HEK293 (cell line): ENCODE results near the gene ZNF480.

Experiments
- BCL6B ChIP-seq: fragments of 450-650 bp; formaldehyde crosslinking; IDR thresholded peaks from 2 replicates; pipeline ENCODE4 v1.5.1; 2017; ENCODE audit warnings: missing biosample characterization, missing genetic modification characterization
- KLF17 ChIP-seq: fragments of 450-650 bp; formaldehyde crosslinking; IDR thresholded peaks from 2 replicates; pipeline ENCODE4 v1.5.1; 2016; ENCODE audit warnings: missing biosample characterization, missing genetic modification characterization
- PRDM10 ChIP-seq: fragments of 450-650 bp; formaldehyde crosslinking; IDR thresholded peaks from 2 replicates; pipeline ENCODE4 v1.5.1; 2016; ENCODE audit warnings: missing biosample characterization, missing genetic modification characterization
- REST ChIP-seq: fragments of 450-650 bp; formaldehyde crosslinking; IDR thresholded peaks from 2 replicates; pipeline ENCODE4 v1.5.1; 2016; ENCODE audit warnings: missing biosample characterization, missing genetic modification characterization
- ZBTB10 ChIP-seq: fragments of 450-650 bp; formaldehyde crosslinking; IDR thresholded peaks from 2 replicates; pipeline ENCODE4 v1.5.1; 2016; ENCODE audit warnings: missing biosample characterization, missing genetic modification characterization
- ZBTB17 ChIP-seq: fragments of 450-650 bp; formaldehyde crosslinking; IDR thresholded peaks from 2 replicates; pipeline ENCODE4 v1.5.1; 2016; ENCODE audit warnings: missing biosample characterization, missing genetic modification characterization
- ZBTB7A ChIP-seq: fragments of 450-650 bp; formaldehyde crosslinking; IDR thresholded peaks from 2 replicates; pipeline ENCODE4 v1.5.1; 2016; ENCODE audit warnings: low read depth, missing biosample characterization, missing genetic modification characterization
- ZFP37 ChIP-seq: fragments of 450-650 bp; formaldehyde crosslinking; IDR thresholded peaks from 2 replicates; pipeline ENCODE4 v1.5.1; 2016; ENCODE audit warnings: missing biosample characterization, missing genetic modification characterization
- ZNF114 ChIP-seq: fragments of 450-650 bp; formaldehyde crosslinking; IDR thresholded peaks from 2 replicates; pipeline ENCODE4 v1.5.0; 2017; ENCODE audit warnings: missing biosample characterization, missing genetic modification characterization
- ZNF121 ChIP-seq: fragments of 450-650 bp; formaldehyde crosslinking; IDR thresholded peaks from 2 replicates; pipeline ENCODE4 v1.5.1; 2016; ENCODE audit warnings: missing biosample characterization, missing genetic modification characterization
- ZNF138 ChIP-seq: fragments of 450-650 bp; formaldehyde crosslinking; IDR thresholded peaks from 2 replicates; pipeline ENCODE4 v1.5.1; 2016; ENCODE audit warnings: missing biosample characterization, missing genetic modification characterization, borderline replicate concordance
- ZNF16 ChIP-seq: fragments of 450-650 bp; formaldehyde crosslinking; IDR thresholded peaks from 2 replicates; pipeline ENCODE4 v1.5.1; 2016; ENCODE audit warnings: low read depth, missing biosample characterization, missing genetic modification characterization
- ZNF214 ChIP-seq: fragments of 450-650 bp; formaldehyde crosslinking; IDR thresholded peaks from 2 replicates; pipeline ENCODE4 v1.5.1; 2017; ENCODE audit warnings: missing biosample characterization, mild to moderate bottlenecking, missing genetic modification characterization, borderline replicate concordance
- ZNF221 ChIP-seq: fragments of 450-650 bp; formaldehyde crosslinking; IDR thresholded peaks from 2 replicates; pipeline ENCODE4 v1.5.1; 2017; ENCODE audit warnings: missing biosample characterization, missing genetic modification characterization, borderline replicate concordance
- ZNF223 ChIP-seq: fragments of 450-650 bp; formaldehyde crosslinking; IDR thresholded peaks from 2 replicates; pipeline ENCODE4 v1.5.1; 2016; ENCODE audit warnings: missing biosample characterization, missing genetic modification characterization
- ZNF488 ChIP-seq: fragments of 450-650 bp; formaldehyde crosslinking; IDR thresholded peaks from 2 replicates; pipeline ENCODE4 v1.5.1; 2016; ENCODE audit warnings: missing biosample characterization, missing genetic modification characterization
- ZNF501 ChIP-seq: fragments of 450-650 bp; formaldehyde crosslinking; IDR thresholded peaks from 2 replicates; pipeline ENCODE4 v1.5.1; 2016; ENCODE audit warnings: missing biosample characterization, missing genetic modification characterization
- ZNF510 ChIP-seq: fragments of 450-650 bp; formaldehyde crosslinking; IDR thresholded peaks from 2 replicates; pipeline ENCODE4 v1.5.1; 2018; ENCODE audit warnings: mild to moderate bottlenecking, missing genetic modification characterization, missing biosample characterization; ENCODE audit not compliant: insufficient replicate concordance
- ZNF600 ChIP-seq: fragments of 450-650 bp; formaldehyde crosslinking; IDR thresholded peaks from 2 replicates; pipeline ENCODE4 v1.5.1; 2016; ENCODE audit warnings: missing biosample characterization, missing genetic modification characterization
- ZNF639 ChIP-seq: fragments of 450-650 bp; formaldehyde crosslinking; IDR thresholded peaks from 2 replicates; pipeline ENCODE4 v1.5.1; 2016; ENCODE audit warnings: missing biosample characterization, missing genetic modification characterization
- ZNF785 ChIP-seq: fragments of 450-650 bp; formaldehyde crosslinking; IDR thresholded peaks from 2 replicates; pipeline ENCODE4 v1.5.1; 2016; ENCODE audit warnings: missing biosample characterization, missing genetic modification characterization
- ZSCAN16 ChIP-seq: fragments of 450-650 bp; formaldehyde crosslinking; IDR thresholded peaks from 2 replicates; pipeline ENCODE4 v1.5.1; 2016; ENCODE audit warnings: missing biosample characterization, missing genetic modification characterization
- ZXDB ChIP-seq: fragments of 450-650 bp; formaldehyde crosslinking; IDR thresholded peaks from 2 replicates; pipeline ENCODE4 v1.5.1; 2016; ENCODE audit warnings: missing biosample characterization, missing genetic modification characterization

The ZNF480 gene

GRCh38 chr19:52269338-52270261, 27.4 kb upstream of the ZNF480 start, which contains the start of gene ZNF766 (continued):
- TF ChIP-seq ZBTB17 (tag by site-specific recombination), result peak; percentile 58; the same call in 1 of the 2 replicates
- TF ChIP-seq ZNF121 (tag by site-specific recombination), result no peak
- TF ChIP-seq ZNF639 (tag by site-specific recombination), result no peak
- TF ChIP-seq ZNF16 (tag by site-specific recombination), result no peak
- TF ChIP-seq REST, result no peak
- TF ChIP-seq ZNF501 (tag by site-specific recombination), result peak; percentile 61; the same call in 1 of the 2 replicates
- no peak for TF ChIP-seq ZBTB7A (tag by site-specific recombination)
- no peak for TF ChIP-seq ZNF114 (tag by site-specific recombination)
- TF ChIP-seq ZNF600, result no peak
- peak; percentile 27; the same call in 1 of the 2 replicates for TF ChIP-seq PRDM10 (tag by site-specific recombination)
- TF ChIP-seq ZNF510 (tag by site-specific recombination), result peak; percentile 24
- TF ChIP-seq ZNF138, result no peak
- TF ChIP-seq ZNF488 (tag by site-specific recombination), result no peak
- no peak for TF ChIP-seq ZNF785 (tag by site-specific recombination)
- TF ChIP-seq ZXDB (tag by site-specific recombination), result peak; percentile 58
- no peak for TF ChIP-seq ZNF214
- TF ChIP-seq BCL6B (tag by site-specific recombination), result no peak
- TF ChIP-seq ZNF221, result no peak
- TF ChIP-seq ZSCAN16 (tag by site-specific recombination), result no peak
- peak; percentile 38; the same call in 1 of the 2 replicates for TF ChIP-seq ZFP37 (tag by site-specific recombination)
- TF ChIP-seq ZNF223 (tag by site-specific recombination), result no peak
- TF ChIP-seq ZBTB10 (tag by site-specific recombination), result peak; percentile 49; the same call in 1 of the 2 replicates
- no peak for TF ChIP-seq KLF17 (tag by site-specific recombination)
